NCI-H524 (cell line): Measurements from ENCODE around the gene TLX2.

ENCODE experiments used
- DNase-seq, 2 experiments: peaks; one replicate each; lab custom pipeline; 2025; lab: John Stamatoyannopoulos, UW

The TLX2 gene

GRCh38 chr2:74496997-74497776 is 17.1 kb upstream of the TLX2 start:
- DNase-seq = no peak

GRCh38 chr2:74497777-74498499 is 16.3 kb upstream of the TLX2 start:
- no peak for DNase-seq

- DNase-seq = peak in 1 of 2 experiments; percentile 12
Observed at GRCh38 chr2:74498500-74499266, 15.6 kb upstream of the TLX2 start.

GRCh38 chr2:74499267-74499939 is 14.8 kb upstream of the TLX2 start, which contains the start of gene LBX2:
Gene LBX2 (minus strand): TSS chr2:74499603. CDS start chr2:74499537, 66 bp downstream.
- DNase-seq = no peak

GRCh38 chr2:74499940-74500577 is 14.2 kb upstream of the TLX2 start:
- no peak for DNase-seq

- no peak for DNase-seq
Observed at GRCh38 chr2:74500578-74500946, 13.7 kb upstream of the TLX2 start.

GRCh38 chr2:74501335-74502071 is 12.7 kb upstream of the TLX2 start:
- DNase-seq = peak in 1 of 2 experiments; percentile 49

GRCh38 chr2:74502147-74502719 is 12.0 kb upstream of the TLX2 start:
- no peak for DNase-seq

GRCh38 chr2:74502720-74503505 is 11.3 kb upstream of the TLX2 start:
- DNase-seq = peak; percentile 5 to 19

GRCh38 chr2:74503506-74504475 is 10.5 kb upstream of the TLX2 start:
- no peak for DNase-seq

GRCh38 chr2:74504591-74504990 is 9.7 kb upstream of the TLX2 start:
- DNase-seq = no peak

GRCh38 chr2:74505448-74506246 is 8.6 kb upstream of the TLX2 start:
- no peak for DNase-seq

GRCh38 chr2:74507145-74507925 is 6.9 kb upstream of the TLX2 start, which contains the start of gene PCGF1:
Gene PCGF1 (minus strand): TSS chr2:74507695. CDS start chr2:74507668, 27 bp downstream.
- peak; percentile 99 for DNase-seq

GRCh38 chr2:74507926-74508520 is 6.2 kb upstream of the TLX2 start:
- peak; percentile 79 to 83 for DNase-seq

- no peak for DNase-seq
Observed at GRCh38 chr2:74510272-74510671, 4.0 kb upstream of the TLX2 start.
